ENCODE results near the gene SLC39A3.

- TF ChIP-seq CTCF (IDR thresholded peaks at IDR 0.05) (no peak), ZFX (IDR thresholded peaks at IDR 0.05; ENCODE audit: borderline replicate concordance) (no peak)
Measured at GRCh38 chr19:2762783-2763496, 23.1 kb upstream of the SLC39A3 start.
